Karpas-422 (cell line): ENCODE data around the gene LRRFIP2. TPM values are rescaled to one million over a fixed set of nuclear protein-coding genes. Genes with fewer than 3 reads are reported as not detected.
"Not testable (repeated sequence)": the region's sequence is repeated elsewhere in the genome, so short reads cannot be mapped to it uniquely, and the experiment has no call there.

Experiments
- DNase-seq: peaks from one replicate; pipeline ENCODE4 v3.0.0-alpha.2; 2015
- H2AFZ ChIP-seq: fragments of 200-600 bp; sonication (generic); 2 replicates; pipeline ENCODE4 v1.6.1; 2014; ENCODE audit warnings: antibody characterized with exemption, low read length, mixed read lengths
- H3K27ac ChIP-seq: fragments of 200-600 bp; sonication (generic); 2 replicates; pipeline ENCODE4 v1.5.1; 2014; ENCODE audit warnings: mild to moderate bottlenecking, low read length, moderate library complexity
- H3K27me3 ChIP-seq: fragments of 200-600 bp; sonication (generic); 2 replicates; pipeline ENCODE4 v1.6.1; 2014; ENCODE audit warnings: low read length, mixed read lengths
- H3K36me3 ChIP-seq: fragments of 200-600 bp; sonication (generic); 2 replicates; pipeline ENCODE4 v1.6.1; 2014; ENCODE audit warnings: low read length, mixed read lengths; ENCODE audit not compliant: insufficient read depth
- H3K4me1 ChIP-seq: fragments of 200-600 bp; sonication (generic); 2 replicates; pipeline ENCODE4 v1.6.1; 2014; ENCODE audit warnings: mild to moderate bottlenecking, low read length, mixed read lengths
- H3K4me2 ChIP-seq: fragments of 200-600 bp; sonication (generic); 2 replicates; pipeline ENCODE4 v1.6.1; 2014; ENCODE audit warnings: low read length, low read depth, mild to moderate bottlenecking; ENCODE audit not compliant: poor library complexity, severe bottlenecking
- H3K4me3 ChIP-seq: fragments of 200-600 bp; sonication (generic); 2 replicates; pipeline ENCODE4 v1.5.1; 2014; ENCODE audit warnings: mild to moderate bottlenecking, antibody characterized with exemption, low read length, mixed read lengths
- H3K79me2 ChIP-seq: fragments of 200-600 bp; sonication (generic); 2 replicates; pipeline ENCODE4 v1.6.1; 2014; ENCODE audit warnings: mild to moderate bottlenecking, low read length, mixed read lengths
- H3K9ac ChIP-seq: fragments of 200-600 bp; sonication (generic); 2 replicates; pipeline ENCODE4 v1.6.0; 2014; ENCODE audit warnings: low read length
- H3K9me2 ChIP-seq: fragments of 200-600 bp; sonication (generic), shearing (Covaris generic); replicated peaks from 2 replicates; pipeline ENCODE4 v1.6.0; 2014; ENCODE audit warnings: mild to moderate bottlenecking, low read length, moderate library complexity; ENCODE audit not compliant: insufficient read depth
- H3K9me3 ChIP-seq: fragments of 300-700, 200-600 bp; sonication (generic); 2 replicates; pipeline ENCODE4 v1.6.1; 2014; ENCODE audit warnings: low read length, mixed read lengths
- H4K20me1 ChIP-seq: fragments of 200-600 bp; sonication (generic); 2 replicates; pipeline ENCODE4 v1.6.1; 2014; ENCODE audit warnings: mild to moderate bottlenecking, antibody characterized with exemption, low read length, low read depth; ENCODE audit not compliant: insufficient read depth
- total RNA-seq: library from RNA; depleted of rRNA; stranded (reverse); fragments of >200 nt; shearing (Covaris generic); gene quantifications from 2 replicates; pipeline ENCODE4 v1.2.3, GENCODE V29; 2014; ENCODE audit warnings: low replicate concordance

The LRRFIP2 gene
- total RNA-seq, 1 experiment from 2014 or later = 45.5 TPM

GRCh38 chr3:37130448-37130847 lies 43.9 kb downstream of the LRRFIP2 start:
- Histone ChIP-seq H3K9ac (no peak overlapping the region), H3K4me1 (peaks cover 7% of the 10 kb centered on the region; the same call in 1 of the 2 replicates), H2AFZ (no peak overlapping the region), H3K9me2 (no peaks in the 10 kb centered on the region), H3K27ac (no peak overlapping the region), H4K20me1 (no peaks in the 10 kb centered on the region), H3K4me2 (no peak overlapping the region), H3K9me3 (no peaks in the 10 kb centered on the region), H3K4me3 (no peak overlapping the region), H3K79me2 (peaks cover 53% of the 10 kb centered on the region), H3K27me3 (no peaks in the 10 kb centered on the region), H3K36me3 (no peaks in the 10 kb centered on the region)
- no peak for DNase-seq

GRCh38 chr3:37129871-37130270 lies 44.5 kb downstream of the LRRFIP2 start:
- Histone ChIP-seq H3K36me3 (no peaks in the 10 kb centered on the region), H3K79me2 (peaks cover 59% of the 10 kb centered on the region), H3K9me2 (no peaks in the 10 kb centered on the region), H3K27ac (no peak overlapping the region), H3K4me2 (no peak overlapping the region), H3K9me3 (no peaks in the 10 kb centered on the region), H3K4me3 (no peak overlapping the region), H3K4me1 (peaks cover 7% of the 10 kb centered on the region; the same call in 1 of the 2 replicates), H3K27me3 (no peaks in the 10 kb centered on the region), H2AFZ (no peak overlapping the region), H4K20me1 (no peaks in the 10 kb centered on the region), H3K9ac (no peak overlapping the region)
- DNase-seq = no peak

- H3K9ac ChIP-seq = no peak overlapping the region
- H3K4me1 ChIP-seq = peaks cover 5% of the 10 kb centered on the region; the same call in 1 of the 2 replicates
- no peaks in the 10 kb centered on the region for H3K27me3 ChIP-seq
- no peaks in the 10 kb centered on the region for H3K9me3 ChIP-seq
- no peak overlapping the region for H2AFZ ChIP-seq
- H3K27ac ChIP-seq = no peak overlapping the region
- H3K79me2 ChIP-seq = peaks cover 46% of the 10 kb centered on the region
- no peak overlapping the region for H3K4me3 ChIP-seq
- H3K9me2 ChIP-seq = no peaks in the 10 kb centered on the region
- H4K20me1 ChIP-seq = no peaks in the 10 kb centered on the region
- H3K4me2 ChIP-seq = no peak overlapping the region
- H3K36me3 ChIP-seq = no peaks in the 10 kb centered on the region
- DNase-seq = no peak
Observed at GRCh38 chr3:37127340-37127739, 47.0 kb downstream of the LRRFIP2 start.

GRCh38 chr3:37126856-37127255 lies 47.5 kb downstream of the LRRFIP2 start:
- no peak for DNase-seq
- Histone ChIP-seq H3K27ac (no peak overlapping the region), H3K4me2 (no peak overlapping the region), H3K9me3 (no peaks in the 10 kb centered on the region), H3K4me3 (no peak overlapping the region), H3K79me2 (peaks cover 42% of the 10 kb centered on the region), H3K4me1 (peaks cover under 1% of the 10 kb centered on the region; the same call in 1 of the 2 replicates), H3K36me3 (no peaks in the 10 kb centered on the region), H3K27me3 (no peaks in the 10 kb centered on the region), H4K20me1 (no peaks in the 10 kb centered on the region), H3K9ac (no peak overlapping the region), H3K9me2 (no peaks in the 10 kb centered on the region), H2AFZ (no peak overlapping the region)

- H3K4me2 ChIP-seq = no peak overlapping the region
Observed at GRCh38 chr3:37125195-37126073, 48.9 kb downstream of the LRRFIP2 start.

GRCh38 chr3:37124435-37124834 lies 49.9 kb downstream of the LRRFIP2 start:
- H3K79me2 ChIP-seq = peaks cover 19% of the 10 kb centered on the region
- H3K9me2 ChIP-seq = no peaks in the 10 kb centered on the region
- no peak overlapping the region for H3K27ac ChIP-seq
- no peak for DNase-seq
- no peaks in the 10 kb centered on the region for H3K27me3 ChIP-seq
- H3K4me1 ChIP-seq = no peaks in the 10 kb centered on the region
- no peak overlapping the region for H3K9ac ChIP-seq
- no peak overlapping the region for H2AFZ ChIP-seq
- H3K4me2 ChIP-seq = no peak overlapping the region
- H3K4me3 ChIP-seq = no peak overlapping the region
- H3K9me3 ChIP-seq = no peaks in the 10 kb centered on the region
- no peaks in the 10 kb centered on the region for H3K36me3 ChIP-seq
- H4K20me1 ChIP-seq = no peaks in the 10 kb centered on the region

More at GRCh38 chr3:37125195-37126073, 48.9 kb downstream of the LRRFIP2 start:
- H3K4me3 ChIP-seq = no peak overlapping the region
- no peak for DNase-seq
- H3K4me1 ChIP-seq = no peaks in the 10 kb centered on the region
- H3K9me3 ChIP-seq = no peaks in the 10 kb centered on the region
- H3K79me2 ChIP-seq = peaks cover 29% of the 10 kb centered on the region
- H3K27ac ChIP-seq = no peak overlapping the region
- H3K9ac ChIP-seq = no peak overlapping the region
- no peaks in the 10 kb centered on the region for H3K27me3 ChIP-seq
- H2AFZ ChIP-seq = no peak overlapping the region
- H3K9me2 ChIP-seq = no peaks in the 10 kb centered on the region
- H4K20me1 ChIP-seq = no peaks in the 10 kb centered on the region
- H3K36me3 ChIP-seq = no peaks in the 10 kb centered on the region

- Histone ChIP-seq H3K27ac (no peak overlapping the region), H3K9ac (no peak overlapping the region), H3K9me3 (no peaks in the 10 kb centered on the region), H2AFZ (no peak overlapping the region), H3K4me3 (no peak overlapping the region), H3K9me2 (no peaks in the 10 kb centered on the region), H3K36me3 (no peaks in the 10 kb centered on the region), H3K4me1 (no peaks in the 10 kb centered on the region), H4K20me1 (no peaks in the 10 kb centered on the region), H3K4me2 (no peak overlapping the region), H3K27me3 (no peaks in the 10 kb centered on the region), H3K79me2 (peaks cover 17% of the 10 kb centered on the region)
- DNase-seq = no peak
Observed at GRCh38 chr3:37123292-37123691, 51.1 kb downstream of the LRRFIP2 start.

GRCh38 chr3:37122069-37122468 lies 52.3 kb downstream of the LRRFIP2 start:
- not testable (repeated sequence) for H3K27ac ChIP-seq, DNase-seq, H3K4me1 ChIP-seq, H2AFZ ChIP-seq, H3K4me3 ChIP-seq, H3K4me2 ChIP-seq, H3K9me3 ChIP-seq, H4K20me1 ChIP-seq, H3K9me2 ChIP-seq, H3K36me3 ChIP-seq, H3K9ac ChIP-seq, H3K27me3 ChIP-seq
- peaks cover 17% of the 10 kb centered on the region for H3K79me2 ChIP-seq
